ENCODE data around the gene AZGP1.
"Not testable (repeated sequence)": the region's sequence is repeated elsewhere in the genome, so short reads cannot be mapped to it uniquely, and the experiment has no call there.

Gene AZGP1

DNA sequence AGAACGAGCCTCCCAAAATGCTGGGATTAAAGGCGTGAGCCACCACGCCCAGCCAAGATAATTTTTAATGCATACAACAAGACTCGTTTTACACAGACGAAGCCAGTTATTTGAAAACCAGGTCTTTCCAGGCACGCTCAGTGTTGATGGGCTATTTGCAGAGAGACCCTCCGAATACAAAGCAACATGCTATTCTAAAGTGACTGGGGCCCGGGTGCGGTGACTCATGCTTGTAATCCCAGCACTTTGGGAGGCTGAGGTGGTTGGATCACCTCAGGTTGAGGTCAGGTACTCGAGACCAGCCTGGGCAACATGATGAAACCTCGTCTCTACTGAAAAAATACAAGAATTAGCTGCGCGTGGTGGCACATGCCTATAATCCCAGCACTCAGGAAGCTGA is 795 bp upstream of the AZGP1 start:
- Histone ChIP-seq H3K4me3 (no peak overlapping the region), H3K4me2 (no peak overlapping the region), H3K9me3 (no peaks in the 10 kb centered on the region), H3K9ac (no peak overlapping the region), H3K27ac (no peak overlapping the region), H4K20me1 (no peaks in the 10 kb centered on the region), H3K4me1 (peaks cover 5% of the 10 kb centered on the region; the same call in 1 of the 2 replicates), H3K27me3 (no peaks in the 10 kb centered on the region), H3K36me3 (no peaks in the 10 kb centered on the region)
- TF ChIP-seq Cebpa-rat (IDR thresholded peaks at IDR 0.05) = no peak

DNA sequence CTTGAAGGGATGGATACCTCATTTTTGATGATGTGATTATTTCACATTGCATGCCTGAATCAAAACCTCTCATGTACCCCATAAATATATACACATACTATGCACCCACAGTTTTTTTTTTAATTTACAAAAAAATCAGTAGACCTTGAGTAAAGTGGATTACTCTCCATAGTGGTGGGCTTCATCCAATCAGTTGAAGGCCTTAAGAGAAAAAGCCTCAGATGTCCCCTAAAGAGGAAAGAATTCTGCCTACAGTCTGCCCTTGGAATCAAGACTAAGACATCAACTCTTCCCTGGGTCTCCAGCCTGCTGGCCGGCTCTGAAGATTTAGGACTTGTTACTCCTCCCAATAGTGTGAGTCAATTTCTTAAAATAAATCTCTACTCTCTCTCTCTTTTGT is 1.1 kb downstream of the AZGP1 start:
- Histone ChIP-seq H3K36me3 (no peaks in the 10 kb centered on the region), H3K4me1 (no peaks in the 10 kb centered on the region), H3K27ac (no peak overlapping the region), H3K9ac (no peak overlapping the region), H3K27me3 (no peaks in the 10 kb centered on the region), H3K4me3 (no peak overlapping the region), H3K9me3 (no peaks in the 10 kb centered on the region), H4K20me1 (no peaks in the 10 kb centered on the region), H3K4me2 (no peak overlapping the region)
- no peak for TF ChIP-seq Cebpa-rat (IDR thresholded peaks at IDR 0.05)

DNA sequence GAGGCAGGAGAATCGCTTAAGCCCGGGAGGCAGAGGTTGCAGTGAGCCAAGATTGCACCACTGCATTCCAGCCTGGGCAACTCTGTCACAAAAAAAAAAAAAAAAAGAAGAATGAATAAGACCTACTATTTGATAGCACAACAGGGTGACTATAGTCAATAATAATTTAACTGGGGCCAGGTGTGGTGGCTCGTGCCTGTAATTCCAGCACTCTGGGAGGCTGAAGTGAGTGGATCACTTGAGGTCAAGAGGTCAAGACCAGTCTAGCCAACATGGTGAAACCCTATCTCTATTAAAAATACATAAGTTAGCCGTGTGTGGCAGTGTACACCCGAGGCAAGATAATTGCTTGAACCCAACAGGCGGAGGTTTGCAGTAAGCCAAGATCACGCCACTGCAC is 2.0 kb downstream of the AZGP1 start:
- not testable (repeated sequence) for H3K4me2 ChIP-seq, H3K36me3 ChIP-seq, H3K4me1 ChIP-seq, H4K20me1 ChIP-seq, H3K9ac ChIP-seq, H3K4me3 ChIP-seq, H3K27me3 ChIP-seq, H3K9me3 ChIP-seq, H3K27ac ChIP-seq

- Histone ChIP-seq H3K4me1 (no peaks in the 10 kb centered on the region), H4K20me1 (no peaks in the 10 kb centered on the region), H3K27me3 (no peaks in the 10 kb centered on the region), H3K27ac (no peak overlapping the region), H3K36me3 (no peaks in the 10 kb centered on the region), H3K4me2 (no peak overlapping the region), H3K4me3 (no peak overlapping the region), H3K9ac (no peak overlapping the region), H3K9me3 (no peaks in the 10 kb centered on the region)
- no peak for TF ChIP-seq Cebpa-rat (IDR thresholded peaks at IDR 0.05)
Measured at GRCh38 chr7:99971242-99971641, 4.6 kb downstream of the AZGP1 start.

- H3K36me3 ChIP-seq, H3K4me2 ChIP-seq, H4K20me1 ChIP-seq, H3K9me3 ChIP-seq, H3K27ac ChIP-seq, H3K4me1 ChIP-seq, H3K27me3 ChIP-seq, H3K4me3 ChIP-seq, H3K9ac ChIP-seq: not testable (repeated sequence)
Measured at GRCh38 chr7:99969813-99970212, 6.0 kb downstream of the AZGP1 start.

GRCh38 chr7:99969298-99969697 is 6.5 kb downstream of the AZGP1 start:
- Histone ChIP-seq H3K9me3 (no peaks in the 10 kb centered on the region), H3K27me3 (no peaks in the 10 kb centered on the region), H3K4me1 (no peaks in the 10 kb centered on the region), H3K36me3 (no peaks in the 10 kb centered on the region), H3K4me2 (no peak overlapping the region), H3K9ac (no peak overlapping the region), H4K20me1 (no peaks in the 10 kb centered on the region), H3K4me3 (no peak overlapping the region), H3K27ac (no peak overlapping the region)
- no peak for TF ChIP-seq Cebpa-rat (IDR thresholded peaks at IDR 0.05)

- Histone ChIP-seq H3K27me3 (no peaks in the 10 kb centered on the region), H3K9me3 (no peaks in the 10 kb centered on the region), H3K27ac (no peak overlapping the region), H3K9ac (no peak overlapping the region), H4K20me1 (no peaks in the 10 kb centered on the region), H3K36me3 (no peaks in the 10 kb centered on the region), H3K4me1 (no peaks in the 10 kb centered on the region), H3K4me3 (no peak overlapping the region), H3K4me2 (no peak overlapping the region)
- no peak for TF ChIP-seq Cebpa-rat (IDR thresholded peaks at IDR 0.05)
Measured at GRCh38 chr7:99958564-99959227, 17.1 kb downstream of the AZGP1 start.

DNA sequence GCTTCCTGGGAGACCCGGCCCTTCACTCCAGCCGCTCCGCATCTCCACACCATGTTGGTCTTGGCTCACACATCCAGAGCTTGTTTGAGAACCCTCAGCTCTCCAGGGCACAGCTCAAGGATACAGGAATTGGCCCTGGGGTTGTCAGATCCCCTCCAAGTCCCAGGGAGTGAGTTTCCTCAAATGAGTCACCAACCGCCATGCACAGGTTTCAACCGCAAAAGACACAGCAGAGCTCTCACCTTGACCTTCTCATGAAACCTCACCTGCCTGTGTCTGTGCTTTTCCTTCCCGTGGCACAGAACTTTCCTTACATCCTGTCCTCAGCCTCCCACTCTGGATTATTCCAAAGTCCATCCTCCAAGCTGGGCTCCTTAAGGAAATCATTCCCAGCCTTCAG is 20.6 kb downstream of the AZGP1 start:
- TF ChIP-seq Cebpa-rat (IDR thresholded peaks at IDR 0.05) = no peak
- no peaks in the 10 kb centered on the region for H3K4me1 ChIP-seq
- no peaks in the 10 kb centered on the region for H3K27me3 ChIP-seq
- no peak overlapping the region for H3K4me3 ChIP-seq
- H3K9ac ChIP-seq = no peak overlapping the region
- no peaks in the 10 kb centered on the region for H3K36me3 ChIP-seq
- H3K9me3 ChIP-seq = peaks cover 17% of the 10 kb centered on the region
- H3K27ac ChIP-seq = no peak overlapping the region
- H3K4me2 ChIP-seq = no peak overlapping the region
- no peaks in the 10 kb centered on the region for H4K20me1 ChIP-seq

GRCh38 chr7:99954643-99955042 is 21.2 kb downstream of the AZGP1 start:
- H3K27me3 ChIP-seq, H3K4me1 ChIP-seq, H3K9ac ChIP-seq, H3K27ac ChIP-seq, H3K4me2 ChIP-seq, H3K36me3 ChIP-seq, H4K20me1 ChIP-seq, H3K4me3 ChIP-seq: not testable (repeated sequence)
- peaks cover 23% of the 10 kb centered on the region for H3K9me3 ChIP-seq

- H3K9me3 ChIP-seq = peaks cover 25% of the 10 kb centered on the region
- no peak overlapping the region for H3K9ac ChIP-seq
- H3K36me3 ChIP-seq = no peaks in the 10 kb centered on the region
- no peaks in the 10 kb centered on the region for H3K27me3 ChIP-seq
- no peaks in the 10 kb centered on the region for H3K4me1 ChIP-seq
- TF ChIP-seq Cebpa-rat (IDR thresholded peaks at IDR 0.05) = no peak
- no peaks in the 10 kb centered on the region for H4K20me1 ChIP-seq
- no peak overlapping the region for H3K27ac ChIP-seq
- no peak overlapping the region for H3K4me3 ChIP-seq
- H3K4me2 ChIP-seq = no peak overlapping the region
Measured at GRCh38 chr7:99953649-99954048, 22.2 kb downstream of the AZGP1 start.

GRCh38 chr7:99952649-99953048 is 23.2 kb downstream of the AZGP1 start:
- not testable (repeated sequence) for H3K27me3 ChIP-seq, H3K27ac ChIP-seq, H3K4me1 ChIP-seq, H4K20me1 ChIP-seq, H3K4me3 ChIP-seq, H3K36me3 ChIP-seq, H3K4me2 ChIP-seq, H3K9ac ChIP-seq
- peaks cover 25% of the 10 kb centered on the region for H3K9me3 ChIP-seq

- H3K4me3 ChIP-seq, H3K4me2 ChIP-seq, H4K20me1 ChIP-seq, H3K9ac ChIP-seq, H3K27ac ChIP-seq, H3K36me3 ChIP-seq, H3K27me3 ChIP-seq, H3K4me1 ChIP-seq: not testable (repeated sequence)
- peaks cover 25% of the 10 kb centered on the region for H3K9me3 ChIP-seq
Measured at GRCh38 chr7:99950819-99951218, 25.0 kb downstream of the AZGP1 start.
